H1 (cell line): ENCODE measurements around the gene ITPK1.

Source experiments
- CHD2 ChIP-seq: IDR thresholded peaks from 2 replicates; pipeline ENCODE4 v1.6.1; 2012; ENCODE audit warnings: low read length, improper control_type of control experiment
- POLR2AphosphoS5 ChIP-seq: IDR thresholded peaks from 2 replicates; pipeline ENCODE4 v1.6.1; 2011; ENCODE audit warnings: low read depth, low read length
- SP1 ChIP-seq: IDR thresholded peaks from 2 replicates; pipeline ENCODE4 v1.6.1; 2011; ENCODE audit warnings: low read depth, low read length
- SRF ChIP-seq: IDR thresholded peaks from 2 replicates; pipeline ENCODE4 v1.6.1; 2011; ENCODE audit warnings: mild to moderate bottlenecking, low read depth, low read length, moderate library complexity
- TF ChIP-seq, protein P1 (sequence below): IDR thresholded peaks from 2 replicates; pipeline ENCODE4 v1.6.1; 2012; ENCODE audit warnings: low read length, inconsistent platforms
- TF ChIP-seq, protein P2 (sequence below), 3 experiments: IDR thresholded peaks; 1 replicate in 2 of 3; 2 replicates in 1 of 3; pipeline versions ENCODE4 v1.5.1 to v1.6.1; 2011; ENCODE audit warnings: low read length in 3 of 3, mild to moderate bottlenecking in 3 of 3, inconsistent platforms in 2 of 3, low read depth in 1 of 3, moderate library complexity in 1 of 3; ENCODE audit not compliant: insufficient read depth in 1 of 3; ENCODE audit errors: control extremely low read depth in 1 of 3

DNA sequence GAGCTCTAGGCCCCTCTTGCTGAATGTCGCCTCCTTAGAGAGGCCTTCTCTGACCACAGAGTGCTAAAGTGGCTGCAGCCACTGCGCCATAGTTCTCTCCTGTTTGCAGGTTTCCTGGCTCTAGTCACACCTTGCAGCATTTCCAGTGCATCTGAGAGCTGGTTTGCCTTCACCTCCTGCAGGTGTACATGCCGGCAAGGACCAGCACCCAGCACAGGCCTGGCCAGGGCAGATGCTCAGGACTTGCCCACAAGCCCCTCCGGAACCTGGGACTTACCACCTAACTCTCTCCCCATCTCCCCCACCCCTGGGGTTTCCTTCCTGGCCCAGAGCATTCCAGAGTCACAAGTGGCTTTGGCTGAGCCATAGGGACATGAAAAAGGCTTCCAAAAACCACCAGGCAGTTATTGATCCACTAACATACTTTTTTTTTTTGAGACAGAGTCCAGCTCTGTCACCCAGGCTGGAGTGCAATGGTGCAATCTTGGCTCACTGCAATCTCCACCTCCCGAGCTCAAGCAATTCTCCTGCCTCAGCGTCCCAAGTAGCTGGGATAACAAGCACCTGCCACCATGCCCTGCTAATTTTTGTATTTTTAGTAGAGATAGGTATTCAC lies 9.1 kb downstream of the ITPK1 start:
- no peak for TF ChIP-seq POLR2AphosphoS5
- TF ChIP-seq, protein P1, sequence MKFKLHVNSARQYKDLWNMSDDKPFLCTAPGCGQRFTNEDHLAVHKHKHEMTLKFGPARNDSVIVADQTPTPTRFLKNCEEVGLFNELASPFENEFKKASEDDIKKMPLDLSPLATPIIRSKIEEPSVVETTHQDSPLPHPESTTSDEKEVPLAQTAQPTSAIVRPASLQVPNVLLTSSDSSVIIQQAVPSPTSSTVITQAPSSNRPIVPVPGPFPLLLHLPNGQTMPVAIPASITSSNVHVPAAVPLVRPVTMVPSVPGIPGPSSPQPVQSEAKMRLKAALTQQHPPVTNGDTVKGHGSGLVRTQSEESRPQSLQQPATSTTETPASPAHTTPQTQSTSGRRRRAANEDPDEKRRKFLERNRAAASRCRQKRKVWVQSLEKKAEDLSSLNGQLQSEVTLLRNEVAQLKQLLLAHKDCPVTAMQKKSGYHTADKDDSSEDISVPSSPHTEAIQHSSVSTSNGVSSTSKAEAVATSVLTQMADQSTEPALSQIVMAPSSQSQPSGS = no peak
- TF ChIP-seq CHD2 = no peak
- no peak for TF ChIP-seq SP1
- TF ChIP-seq, protein P2, sequence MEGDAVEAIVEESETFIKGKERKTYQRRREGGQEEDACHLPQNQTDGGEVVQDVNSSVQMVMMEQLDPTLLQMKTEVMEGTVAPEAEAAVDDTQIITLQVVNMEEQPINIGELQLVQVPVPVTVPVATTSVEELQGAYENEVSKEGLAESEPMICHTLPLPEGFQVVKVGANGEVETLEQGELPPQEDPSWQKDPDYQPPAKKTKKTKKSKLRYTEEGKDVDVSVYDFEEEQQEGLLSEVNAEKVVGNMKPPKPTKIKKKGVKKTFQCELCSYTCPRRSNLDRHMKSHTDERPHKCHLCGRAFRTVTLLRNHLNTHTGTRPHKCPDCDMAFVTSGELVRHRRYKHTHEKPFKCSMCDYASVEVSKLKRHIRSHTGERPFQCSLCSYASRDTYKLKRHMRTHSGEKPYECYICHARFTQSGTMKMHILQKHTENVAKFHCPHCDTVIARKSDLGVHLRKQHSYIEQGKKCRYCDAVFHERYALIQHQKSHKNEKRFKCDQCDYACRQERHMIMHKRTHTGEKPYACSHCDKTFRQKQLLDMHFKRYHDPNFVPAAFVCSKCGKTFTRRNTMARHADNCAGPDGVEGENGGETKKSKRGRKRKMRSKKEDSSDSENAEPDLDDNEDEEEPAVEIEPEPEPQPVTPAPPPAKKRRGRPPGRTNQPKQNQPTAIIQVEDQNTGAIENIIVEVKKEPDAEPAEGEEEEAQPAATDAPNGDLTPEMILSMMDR (IDR thresholded peaks at IDR 0.05; ENCODE audit: control extremely low read depth in 1 of 3, insufficient read depth in 1 of 3, low read depth in 1 of 3, low read length in 3 of 3) = no peak
- no peak for TF ChIP-seq SRF
